ENCODE measurements around the gene PI16. TPM values are rescaled to one million over a fixed set of nuclear protein-coding genes. Genes with fewer than 3 reads are reported as not detected.
A peak's percentile ranks its signal among the peaks of the same experiment; 100 is the strongest.
"Not testable (repeated sequence)": the region's sequence is repeated elsewhere in the genome, so short reads cannot be mapped to it uniquely, and the experiment has no call there.

PI16 gene
- total and polyA plus RNA-seq, 7 experiments from 2014 or later, result 1.2 to 10.6 (median 2.4) TPM

- DNase-seq (no peak), ATAC-seq (no peak)
- POLR2A ChIA-PET, result interaction anchor here (0.5 kb wide), 1 partner anchor 138 kb away, joined by 4 read pairs; no protein-coding TSS in a partner anchor
- H3K9me3 Mint-ChIP-seq, result no peaks in the 10 kb centered on the region
- no peaks in the 10 kb centered on the region for H3K36me3 ChIP-seq (ENCODE audit: control insufficient read depth in 2 of 3, insufficient read depth in 3 of 3, low read length in 3 of 3)
- peaks cover 0 to 16% (median 0%) of the 10 kb centered on the region in 7 donors for H3K4me1 Mint-ChIP-seq
- H3K36me3 Mint-ChIP-seq, result peaks cover 0 to 4% (median 0%) of the 10 kb centered on the region in 5 donors
- H3K27me3 Mint-ChIP-seq, result peaks cover 0 to 23% (median 0%) of the 10 kb centered on the region in 5 donors
- no peaks in the 10 kb centered on the region for H3K4me1 ChIP-seq (ENCODE audit: control insufficient read depth in 2 of 2, insufficient read depth in 2 of 2, low read length in 2 of 2)
- no peak overlapping the region for H3K4me3 Mint-ChIP-seq
- CTCF ChIA-PET, result no interaction called here
- H3K27me3 ChIP-seq (ENCODE audit: control insufficient read depth in 2 of 2, insufficient read depth in 2 of 2, low read length in 2 of 2), result no peaks in the 10 kb centered on the region
- intact Hi-C loops (cut with micrococcal nuclease), result no loop called here
- H3K4me3 ChIP-seq (ENCODE audit: low read length), result no peak overlapping the region
- H3K9me3 ChIP-seq (ENCODE audit: control insufficient read depth in 2 of 3, low read length in 3 of 3), result no peaks in the 10 kb centered on the region
- H3K27ac Mint-ChIP-seq, result peak overlapping the region in 1 of 9 donors; percentile 56
- H3K27ac ChIP-seq (ENCODE audit: low read depth, low read length), result no peak overlapping the region
Measured at GRCh38 chr6:36933102-36933501, 21.4 kb upstream of the PI16 start.

DNA sequence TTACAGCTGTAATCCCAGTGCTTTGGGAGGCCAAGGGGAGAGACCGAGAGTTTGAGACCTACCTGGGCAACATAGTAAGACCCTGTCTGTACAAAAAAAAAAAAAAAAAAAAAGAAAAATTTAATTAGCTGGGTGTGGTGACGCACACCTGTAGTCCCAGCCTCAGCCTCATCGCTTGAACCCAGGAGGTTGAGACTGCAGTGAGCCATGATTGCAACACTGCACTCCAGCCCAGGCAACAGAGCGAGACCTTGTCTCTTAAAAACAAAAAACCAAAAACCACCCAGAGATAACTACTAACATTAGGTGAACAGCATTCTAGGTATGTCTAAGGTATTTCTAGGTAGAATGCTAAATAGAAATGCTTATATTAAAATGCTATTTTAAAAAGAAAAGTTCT lies 21.0 kb upstream of the PI16 start:
- H3K9me3 Mint-ChIP-seq, result no peaks in the 10 kb centered on the region
- H3K4me1 Mint-ChIP-seq, result peaks cover 0 to 16% (median 0%) of the 10 kb centered on the region in 7 donors
- Histone ChIP-seq H3K36me3 (ENCODE audit: control insufficient read depth in 2 of 3, insufficient read depth in 3 of 3, low read length in 3 of 3) (no peaks in the 10 kb centered on the region), H3K27me3 (ENCODE audit: control insufficient read depth in 2 of 2, insufficient read depth in 2 of 2, low read length in 2 of 2) (no peaks in the 10 kb centered on the region), H3K9me3 (ENCODE audit: control insufficient read depth in 2 of 3, low read length in 3 of 3) (no peaks in the 10 kb centered on the region), H3K4me3 (ENCODE audit: low read length) (no peak overlapping the region), H3K27ac (ENCODE audit: low read depth, low read length) (no peak overlapping the region), H3K4me1 (ENCODE audit: control insufficient read depth in 2 of 2, insufficient read depth in 2 of 2, low read length in 2 of 2) (no peaks in the 10 kb centered on the region)
- no peak for ATAC-seq
- H3K4me3 Mint-ChIP-seq, result no peak overlapping the region
- H3K36me3 Mint-ChIP-seq, result peaks cover 0 to 4% (median 0%) of the 10 kb centered on the region in 5 donors
- H3K27ac Mint-ChIP-seq, result no peak overlapping the region
- peaks cover 0 to 23% (median 0%) of the 10 kb centered on the region in 5 donors for H3K27me3 Mint-ChIP-seq
- intact Hi-C loops (cut with micrococcal nuclease), result no loop called here
- ChIA-PET POLR2A (no interaction called here), CTCF (no interaction called here)
- DNase-seq, result no peak

- no peak for DNase-seq
- POLR2A ChIA-PET, result interaction anchor here (1.5 kb wide), 1 partner anchor 13 kb away, joined by 4 read pairs; no protein-coding TSS in a partner anchor
- Histone ChIP-seq H3K27me3 (ENCODE audit: control insufficient read depth in 2 of 2, insufficient read depth in 2 of 2, low read length in 2 of 2) (no peaks in the 10 kb centered on the region), H3K9me3 (ENCODE audit: control insufficient read depth in 2 of 3, low read length in 3 of 3) (no peaks in the 10 kb centered on the region), H3K36me3 (ENCODE audit: control insufficient read depth in 2 of 3, insufficient read depth in 3 of 3, low read length in 3 of 3) (no peaks in the 10 kb centered on the region), H3K27ac (ENCODE audit: low read depth, low read length) (no peak overlapping the region), H3K4me1 (ENCODE audit: control insufficient read depth in 2 of 2, insufficient read depth in 2 of 2, low read length in 2 of 2) (no peaks in the 10 kb centered on the region), H3K4me3 (ENCODE audit: low read length) (no peak overlapping the region)
- peaks cover 0 to 16% (median 0%) of the 10 kb centered on the region in 7 donors for H3K4me1 Mint-ChIP-seq
- no peak overlapping the region for H3K4me3 Mint-ChIP-seq
- CTCF ChIA-PET, result no interaction called here
- no peak overlapping the region for H3K27ac Mint-ChIP-seq
- H3K27me3 Mint-ChIP-seq, result peaks cover 0 to 26% (median 4%) of the 10 kb centered on the region in 5 donors
- intact Hi-C loops (cut with micrococcal nuclease), result no loop called here
- H3K36me3 Mint-ChIP-seq, result peaks cover 0 to 4% (median 0%) of the 10 kb centered on the region in 5 donors
- ATAC-seq, result no peak
- peaks cover 0 to 1% (median 0%) of the 10 kb centered on the region in 11 donors for H3K9me3 Mint-ChIP-seq
Measured at GRCh38 chr6:36934901-36935300, 19.6 kb upstream of the PI16 start.

- Histone ChIP-seq H3K9me3 (ENCODE audit: control insufficient read depth in 2 of 3, low read length in 3 of 3) (no peaks in the 10 kb centered on the region), H3K4me3 (ENCODE audit: low read length) (no peak overlapping the region), H3K27ac (ENCODE audit: low read depth, low read length) (no peak overlapping the region), H3K4me1 (ENCODE audit: control insufficient read depth in 2 of 2, insufficient read depth in 2 of 2, low read length in 2 of 2) (no peaks in the 10 kb centered on the region), H3K36me3 (ENCODE audit: control insufficient read depth in 2 of 3, insufficient read depth in 3 of 3, low read length in 3 of 3) (no peaks in the 10 kb centered on the region), H3K27me3 (ENCODE audit: control insufficient read depth in 2 of 2, insufficient read depth in 2 of 2, low read length in 2 of 2) (no peaks in the 10 kb centered on the region)
- POLR2A ChIA-PET, result no interaction called here
- Mint-ChIP-seq H3K27me3 (peaks cover 4 to 30% (median 10%) of the 10 kb centered on the region in 5 donors), H3K4me1 (peaks cover 0 to 11% (median 0%) of the 10 kb centered on the region in 7 donors), H3K27ac (no peak overlapping the region), H3K36me3 (peaks cover 0 to 6% (median 0%) of the 10 kb centered on the region in 5 donors), H3K9me3 (peaks cover 0 to 1% (median 0%) of the 10 kb centered on the region in 11 donors), H3K4me3 (no peak overlapping the region)
- intact Hi-C loops (cut with micrococcal nuclease), result no loop called here
- no peak for ATAC-seq
- CTCF ChIA-PET, result no interaction called here
- no peak for DNase-seq
Measured at GRCh38 chr6:36936824-36937223, 17.7 kb upstream of the PI16 start.

DNA sequence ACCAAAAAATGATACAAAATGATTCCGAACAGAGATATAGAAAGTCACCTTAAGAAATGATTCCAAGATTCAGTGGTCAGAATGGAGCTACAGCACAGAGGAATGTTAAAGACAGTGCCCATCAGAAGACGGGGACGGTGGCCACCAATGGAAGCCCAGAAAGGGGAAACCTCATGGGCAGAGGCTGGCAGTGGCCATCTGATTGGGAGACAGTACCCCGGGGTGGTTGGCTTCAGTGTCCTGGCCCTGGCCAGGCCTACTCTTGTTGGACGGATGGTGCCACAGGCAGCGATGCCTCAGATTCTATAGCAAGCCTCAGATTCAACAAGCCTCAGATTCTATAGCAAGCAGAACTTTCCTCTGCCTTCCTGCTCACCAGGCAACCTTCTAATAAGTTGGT lies 16.6 kb upstream of the PI16 start:
- Mint-ChIP-seq H3K4me1 (peaks cover 0 to 11% (median 0%) of the 10 kb centered on the region in 7 donors), H3K9me3 (peaks cover 0 to 1% (median 0%) of the 10 kb centered on the region in 11 donors)
- POLR2A ChIA-PET, result interaction anchor here (1.1 kb wide), 1 partner anchor 8 kb away, joined by 3 read pairs; no protein-coding TSS in a partner anchor

GRCh38 chr6:36938536-36938935 lies 16.0 kb upstream of the PI16 start:
- H3K27ac Mint-ChIP-seq, result no peak overlapping the region
- H3K27me3 Mint-ChIP-seq, result peaks cover 4 to 38% (median 10%) of the 10 kb centered on the region in 5 donors
- no peak overlapping the region for H3K4me3 Mint-ChIP-seq
- peaks cover 0 to 3% (median 0%) of the 10 kb centered on the region in 5 donors for H3K36me3 Mint-ChIP-seq
- H3K27me3 ChIP-seq (ENCODE audit: control insufficient read depth in 2 of 2, insufficient read depth in 2 of 2, low read length in 2 of 2), result no peaks in the 10 kb centered on the region
- CTCF ChIA-PET, result interaction anchor here (0.5 kb wide), 1 partner anchor 81 kb away, joined by 3 read pairs; no protein-coding TSS in a partner anchor
- H3K27ac ChIP-seq (ENCODE audit: low read depth, low read length), result no peak overlapping the region
- ATAC-seq (no peak), DNase-seq (no peak)
- H3K4me1 ChIP-seq (ENCODE audit: control insufficient read depth in 2 of 2, insufficient read depth in 2 of 2, low read length in 2 of 2), result no peaks in the 10 kb centered on the region
- no peaks in the 10 kb centered on the region for H3K9me3 ChIP-seq (ENCODE audit: control insufficient read depth in 2 of 3, low read length in 3 of 3)
- H3K4me1 Mint-ChIP-seq, result peaks cover 0 to 11% (median 0%) of the 10 kb centered on the region in 7 donors
- intact Hi-C loops (cut with micrococcal nuclease), result no loop called here
- no peaks in the 10 kb centered on the region for H3K36me3 ChIP-seq (ENCODE audit: control insufficient read depth in 2 of 3, insufficient read depth in 3 of 3, low read length in 3 of 3)
- POLR2A ChIA-PET, result no interaction called here
- peaks cover 0 to 1% (median 0%) of the 10 kb centered on the region in 11 donors for H3K9me3 Mint-ChIP-seq
- H3K4me3 ChIP-seq (ENCODE audit: low read length), result no peak overlapping the region

More for the DNA sequence above, 16.6 kb upstream of the PI16 start:
- Mint-ChIP-seq H3K27ac (peak overlapping the region in 1 of 9 donors; percentile 59), H3K27me3 (peaks cover 4 to 34% (median 10%) of the 10 kb centered on the region in 5 donors), H3K4me3 (no peak overlapping the region), H3K36me3 (peaks cover 0 to 4% (median 0%) of the 10 kb centered on the region in 5 donors)
- no peak for ATAC-seq
- no peaks in the 10 kb centered on the region for H3K4me1 ChIP-seq (ENCODE audit: control insufficient read depth in 2 of 2, insufficient read depth in 2 of 2, low read length in 2 of 2)
- H3K27me3 ChIP-seq (ENCODE audit: control insufficient read depth in 2 of 2, insufficient read depth in 2 of 2, low read length in 2 of 2), result no peaks in the 10 kb centered on the region
- CTCF ChIA-PET, result no interaction called here
- DNase-seq, result no peak
- intact Hi-C loops (cut with micrococcal nuclease), result no loop called here
- no peak overlapping the region for H3K4me3 ChIP-seq (ENCODE audit: low read length)
- H3K27ac ChIP-seq (ENCODE audit: low read depth, low read length), result no peak overlapping the region
- no peaks in the 10 kb centered on the region for H3K36me3 ChIP-seq (ENCODE audit: control insufficient read depth in 2 of 3, insufficient read depth in 3 of 3, low read length in 3 of 3)
- H3K9me3 ChIP-seq (ENCODE audit: control insufficient read depth in 2 of 3, low read length in 3 of 3), result no peaks in the 10 kb centered on the region

- ATAC-seq; H3K27me3 ChIP-seq (ENCODE audit: control insufficient read depth in 2 of 2, insufficient read depth in 2 of 2, low read length in 2 of 2): not testable (repeated sequence)
Measured at GRCh38 chr6:36939005-36939404, 15.5 kb upstream of the PI16 start.

More at GRCh38 chr6:36939005-36939404, 15.5 kb upstream of the PI16 start:
- H3K4me3 ChIP-seq (ENCODE audit: low read length); H3K4me1 ChIP-seq (ENCODE audit: control insufficient read depth in 2 of 2, insufficient read depth in 2 of 2, low read length in 2 of 2); H3K9me3 ChIP-seq (ENCODE audit: control insufficient read depth in 2 of 3, low read length in 3 of 3); H3K36me3 ChIP-seq (ENCODE audit: control insufficient read depth in 2 of 3, insufficient read depth in 3 of 3, low read length in 3 of 3); POLR2A ChIA-PET; DNase-seq; H3K27ac ChIP-seq (ENCODE audit: low read depth, low read length); intact Hi-C loops (cut with micrococcal nuclease); H3K4me3 Mint-ChIP-seq; H3K9me3 Mint-ChIP-seq; H3K36me3 Mint-ChIP-seq: not testable (repeated sequence)
- Mint-ChIP-seq H3K4me1 (peaks cover 0 to 10% (median 0%) of the 10 kb centered on the region in 7 donors), H3K27me3 (peaks cover 4 to 42% (median 10%) of the 10 kb centered on the region in 5 donors), H3K27ac (peak overlapping the region in 1 of 9 donors; percentile 26)
- CTCF ChIA-PET, result interaction anchor here (0.5 kb wide), 1 partner anchor 80 kb away, joined by 3 read pairs; no protein-coding TSS in a partner anchor

Measured in naive thymus-derived CD4-positive, alpha-beta T cell (primary cell).